ENCODE results near the gene ATRNL1. TPM values are rescaled to one million over a fixed set of nuclear protein-coding genes. Genes with fewer than 3 reads are reported as not detected.

Gene ATRNL1
- total RNA-seq, 1 donor from 2014 or later, result 7.8 TPM

DNA sequence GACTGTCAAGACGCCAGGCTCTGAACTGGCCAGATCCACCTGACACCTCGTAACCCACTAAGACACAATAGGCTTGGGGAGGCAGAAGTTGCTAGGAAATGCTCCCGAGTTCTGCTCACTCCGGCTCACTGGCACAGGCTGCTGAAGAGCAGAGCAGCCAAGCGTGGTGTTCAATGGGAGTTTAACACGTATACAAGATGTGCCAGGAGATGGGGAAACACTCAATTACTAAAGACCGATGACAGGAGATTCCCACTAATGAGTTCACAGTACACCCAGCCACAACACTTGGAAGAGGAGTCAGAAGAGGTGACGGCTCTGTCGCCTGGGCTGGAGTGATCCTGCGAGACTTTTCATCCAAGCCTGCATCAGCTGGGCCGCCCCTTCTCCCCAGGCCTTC lies 876.4 kb downstream of the ATRNL1 start:
- H3K36me3 ChIP-seq (ENCODE audit: control insufficient read depth in 3 of 3, insufficient read depth in 3 of 3, low read length in 3 of 3), result no peaks in the 10 kb centered on the region
- H3K4me3 ChIP-seq (ENCODE audit: low read length in 3 of 3), result no peak overlapping the region
- no peaks in the 10 kb centered on the region for H3K9me3 ChIP-seq (ENCODE audit: control insufficient read depth in 3 of 3, low read length in 3 of 3)
- peaks cover 0 to 4% (median 2%) of the 10 kb centered on the region in 3 donors for H3K27me3 ChIP-seq (ENCODE audit: control insufficient read depth in 3 of 3, insufficient read depth in 3 of 3, low read length in 3 of 3)
- H3K9ac ChIP-seq (ENCODE audit: low read depth in 1 of 3, low read length in 3 of 3), result no peak overlapping the region
- H3K27ac ChIP-seq (ENCODE audit: low read depth, low read length), result no peak overlapping the region
- H3K4me1 ChIP-seq (ENCODE audit: control insufficient read depth in 3 of 3, insufficient read depth in 3 of 3, low read length in 3 of 3), result no peaks in the 10 kb centered on the region

DNA sequence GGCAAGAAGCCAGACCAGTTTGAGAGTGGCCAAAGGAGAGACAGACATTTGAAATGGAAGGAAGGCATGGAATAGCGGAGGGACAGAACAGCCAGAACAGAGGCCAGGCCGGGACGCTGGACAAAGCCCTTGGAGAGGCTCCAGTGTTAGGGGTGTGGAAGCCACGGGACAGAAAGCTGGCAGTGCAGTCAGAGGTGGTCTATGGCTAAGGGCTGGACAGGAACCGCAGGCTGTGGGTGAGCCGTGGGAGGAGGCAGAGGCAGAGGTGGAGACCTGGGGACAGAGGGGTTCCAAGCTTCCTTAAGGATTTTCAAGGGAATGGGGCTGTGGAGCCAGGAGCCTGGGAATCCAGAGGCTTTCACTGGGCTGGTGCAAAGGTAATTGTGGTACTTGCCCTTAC lies 878.8 kb downstream of the ATRNL1 start:
- no peaks in the 10 kb centered on the region for H3K36me3 ChIP-seq (ENCODE audit: control insufficient read depth in 3 of 3, insufficient read depth in 3 of 3, low read length in 3 of 3)
- no peak overlapping the region for H3K4me3 ChIP-seq (ENCODE audit: low read length in 3 of 3)
- no peaks in the 10 kb centered on the region for H3K9me3 ChIP-seq (ENCODE audit: control insufficient read depth in 3 of 3, low read length in 3 of 3)
- no peaks in the 10 kb centered on the region for H3K4me1 ChIP-seq (ENCODE audit: control insufficient read depth in 3 of 3, insufficient read depth in 3 of 3, low read length in 3 of 3)
- H3K27me3 ChIP-seq (ENCODE audit: control insufficient read depth in 3 of 3, insufficient read depth in 3 of 3, low read length in 3 of 3), result peaks cover 0 to 4% (median 0%) of the 10 kb centered on the region in 3 donors
- H3K9ac ChIP-seq (ENCODE audit: low read depth in 1 of 3, low read length in 3 of 3), result no peak overlapping the region
- no peak overlapping the region for H3K27ac ChIP-seq (ENCODE audit: low read depth, low read length)

DNA sequence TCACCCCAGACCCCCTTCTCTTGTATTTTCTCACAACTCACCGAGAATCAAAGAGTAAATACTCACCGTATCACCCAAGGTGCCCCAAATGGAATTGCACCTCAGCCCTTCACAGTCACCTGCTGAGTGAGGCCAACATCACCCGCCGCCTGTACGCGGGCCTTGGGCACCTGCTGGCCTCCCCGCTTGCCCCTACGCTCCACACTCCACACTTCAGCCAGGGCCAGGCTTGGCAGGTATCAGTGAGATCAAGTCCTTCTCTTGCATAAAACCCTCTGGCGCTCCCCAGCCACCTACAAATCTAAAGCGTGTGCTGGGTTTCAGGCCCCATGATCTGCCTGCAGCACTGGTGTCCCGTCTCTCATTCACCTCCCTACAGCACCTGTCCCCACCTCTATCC lies 879.3 kb downstream of the ATRNL1 start:
- Histone ChIP-seq H3K9me3 (ENCODE audit: control insufficient read depth in 3 of 3, low read length in 3 of 3) (no peaks in the 10 kb centered on the region), H3K27me3 (ENCODE audit: control insufficient read depth in 3 of 3, insufficient read depth in 3 of 3, low read length in 3 of 3) (peaks cover 0 to 4% (median 0%) of the 10 kb centered on the region in 3 donors), H3K27ac (ENCODE audit: low read depth, low read length) (no peak overlapping the region), H3K4me1 (ENCODE audit: control insufficient read depth in 3 of 3, insufficient read depth in 3 of 3, low read length in 3 of 3) (no peaks in the 10 kb centered on the region), H3K9ac (ENCODE audit: low read depth in 1 of 3, low read length in 3 of 3) (no peak overlapping the region), H3K4me3 (ENCODE audit: low read length in 3 of 3) (no peak overlapping the region), H3K36me3 (ENCODE audit: control insufficient read depth in 3 of 3, insufficient read depth in 3 of 3, low read length in 3 of 3) (no peaks in the 10 kb centered on the region)

DNA sequence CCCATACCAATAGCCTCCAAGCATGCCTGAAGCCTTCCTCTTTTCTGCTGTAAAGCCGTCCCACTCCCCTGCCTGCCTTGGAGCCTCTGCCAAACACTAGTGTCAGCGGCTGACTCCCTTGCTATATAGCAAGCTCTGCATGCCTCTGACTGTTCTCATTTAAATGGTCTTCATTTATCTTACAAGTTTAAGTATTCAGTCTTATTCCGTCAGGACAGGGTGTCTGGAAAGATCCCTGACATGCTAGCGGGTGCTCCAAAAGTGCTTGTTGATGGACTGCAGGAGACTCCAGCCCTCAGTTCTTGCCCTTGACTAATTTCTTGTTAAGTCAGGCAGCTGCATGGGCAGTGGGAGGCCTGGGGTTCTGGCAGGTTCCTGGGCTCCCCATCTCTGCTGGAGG lies 881.2 kb downstream of the ATRNL1 start:
- peaks cover 0 to 4% (median 0%) of the 10 kb centered on the region in 3 donors for H3K27me3 ChIP-seq (ENCODE audit: control insufficient read depth in 3 of 3, insufficient read depth in 3 of 3, low read length in 3 of 3)
- no peak overlapping the region for H3K27ac ChIP-seq (ENCODE audit: low read depth, low read length)
- no peaks in the 10 kb centered on the region for H3K36me3 ChIP-seq (ENCODE audit: control insufficient read depth in 3 of 3, insufficient read depth in 3 of 3, low read length in 3 of 3)
- H3K9me3 ChIP-seq (ENCODE audit: control insufficient read depth in 3 of 3, low read length in 3 of 3), result no peaks in the 10 kb centered on the region
- H3K4me1 ChIP-seq (ENCODE audit: control insufficient read depth in 3 of 3, insufficient read depth in 3 of 3, low read length in 3 of 3), result no peaks in the 10 kb centered on the region
- no peak overlapping the region for H3K4me3 ChIP-seq (ENCODE audit: low read length in 3 of 3)
- H3K9ac ChIP-seq (ENCODE audit: low read depth in 1 of 3, low read length in 3 of 3), result no peak overlapping the region

DNA sequence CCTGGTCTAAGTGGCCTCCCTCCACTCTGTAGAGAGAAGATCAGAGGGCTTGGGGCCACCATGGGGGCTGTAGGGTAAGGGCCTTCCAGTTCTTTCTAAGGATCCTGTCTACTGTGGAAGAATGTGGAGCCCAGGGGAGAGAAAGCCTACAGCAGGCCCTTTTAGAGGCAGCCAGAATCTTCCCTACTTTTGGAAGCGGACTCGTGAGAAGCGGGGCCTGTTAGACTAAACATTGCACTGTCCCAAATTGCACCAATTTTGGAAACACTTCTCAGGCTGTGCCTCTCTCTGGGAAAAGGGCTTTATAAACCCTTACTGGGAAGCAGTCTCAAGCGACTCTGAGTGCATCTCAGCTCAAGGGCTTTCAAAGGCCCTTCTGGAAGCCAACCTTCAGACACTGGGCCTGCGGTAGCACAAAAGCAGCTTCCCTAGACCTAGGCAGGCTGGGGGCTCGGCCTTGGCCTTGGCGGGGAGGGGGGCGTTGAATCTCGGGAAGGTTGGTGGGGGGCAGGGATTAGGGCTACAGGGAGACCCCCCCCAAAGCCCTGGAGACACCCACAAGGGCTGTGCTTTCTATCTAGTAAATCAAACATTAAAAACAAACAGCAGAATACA lies 881.8 kb downstream of the ATRNL1 start:
- Histone ChIP-seq H3K27me3 (ENCODE audit: control insufficient read depth in 3 of 3, insufficient read depth in 3 of 3, low read length in 3 of 3) (peaks cover 0 to 4% (median 4%) of the 10 kb centered on the region in 3 donors), H3K4me1 (ENCODE audit: control insufficient read depth in 3 of 3, insufficient read depth in 3 of 3, low read length in 3 of 3) (no peaks in the 10 kb centered on the region), H3K36me3 (ENCODE audit: control insufficient read depth in 3 of 3, insufficient read depth in 3 of 3, low read length in 3 of 3) (no peaks in the 10 kb centered on the region), H3K27ac (ENCODE audit: low read depth, low read length) (no peak overlapping the region), H3K4me3 (ENCODE audit: low read length in 3 of 3) (no peak overlapping the region), H3K9me3 (ENCODE audit: control insufficient read depth in 3 of 3, low read length in 3 of 3) (no peaks in the 10 kb centered on the region), H3K9ac (ENCODE audit: low read depth in 1 of 3, low read length in 3 of 3) (no peak overlapping the region)

DNA sequence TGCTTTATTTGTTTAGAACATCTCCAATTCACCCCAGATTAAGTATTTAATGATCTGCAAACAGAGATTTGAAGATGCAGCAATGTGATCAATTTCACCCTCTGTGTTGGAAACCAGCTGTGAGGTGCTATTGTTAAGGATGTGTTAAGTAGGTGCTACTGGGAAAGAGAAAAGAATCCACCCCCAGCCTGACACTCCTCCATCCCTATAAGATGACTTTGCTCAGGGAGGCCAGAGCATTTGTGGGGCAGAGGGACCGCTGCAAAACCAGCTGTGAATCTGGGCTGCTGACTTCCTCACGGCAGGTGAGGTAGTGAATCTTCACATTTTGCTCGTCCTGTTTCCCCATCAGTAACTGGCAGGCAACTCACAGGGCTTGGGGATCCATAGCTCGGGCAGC lies 882.3 kb downstream of the ATRNL1 start:
- no peaks in the 10 kb centered on the region for H3K4me1 ChIP-seq (ENCODE audit: control insufficient read depth in 3 of 3, insufficient read depth in 3 of 3, low read length in 3 of 3)
- H3K4me3 ChIP-seq (ENCODE audit: low read length in 3 of 3), result no peak overlapping the region
- no peaks in the 10 kb centered on the region for H3K36me3 ChIP-seq (ENCODE audit: control insufficient read depth in 3 of 3, insufficient read depth in 3 of 3, low read length in 3 of 3)
- H3K27ac ChIP-seq (ENCODE audit: low read depth, low read length), result no peak overlapping the region
- H3K9ac ChIP-seq (ENCODE audit: low read depth in 1 of 3, low read length in 3 of 3), result no peak overlapping the region
- peaks cover 0 to 4% (median 4%) of the 10 kb centered on the region in 3 donors for H3K27me3 ChIP-seq (ENCODE audit: control insufficient read depth in 3 of 3, insufficient read depth in 3 of 3, low read length in 3 of 3)
- no peaks in the 10 kb centered on the region for H3K9me3 ChIP-seq (ENCODE audit: control insufficient read depth in 3 of 3, low read length in 3 of 3)

DNA sequence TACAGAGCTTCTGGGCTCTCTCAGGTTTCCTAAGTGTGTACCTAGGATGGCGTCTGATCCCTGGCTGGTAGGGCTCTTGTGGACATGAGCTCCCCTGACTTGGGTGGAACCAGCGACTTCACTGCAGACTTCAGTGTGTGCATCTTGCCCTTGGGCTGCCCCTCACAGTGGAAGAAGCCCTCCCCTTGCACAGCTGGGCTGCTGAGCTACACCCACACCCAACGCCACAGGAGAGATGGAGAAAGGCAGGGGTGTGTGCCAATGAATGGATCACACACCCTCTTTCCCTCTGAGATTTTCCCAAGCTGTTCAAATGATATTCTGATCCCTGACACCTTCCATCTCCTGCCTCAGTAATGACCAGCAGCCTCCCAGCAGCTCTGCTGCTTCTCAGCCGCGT lies 883.2 kb downstream of the ATRNL1 start:
- H3K27me3 ChIP-seq (ENCODE audit: control insufficient read depth in 3 of 3, insufficient read depth in 3 of 3, low read length in 3 of 3), result peaks cover 0 to 4% (median 0%) of the 10 kb centered on the region in 3 donors
- no peaks in the 10 kb centered on the region for H3K9me3 ChIP-seq (ENCODE audit: control insufficient read depth in 3 of 3, low read length in 3 of 3)
- no peak overlapping the region for H3K4me3 ChIP-seq (ENCODE audit: low read length in 3 of 3)
- no peak overlapping the region for H3K9ac ChIP-seq (ENCODE audit: low read depth in 1 of 3, low read length in 3 of 3)
- no peaks in the 10 kb centered on the region for H3K36me3 ChIP-seq (ENCODE audit: control insufficient read depth in 3 of 3, insufficient read depth in 3 of 3, low read length in 3 of 3)
- no peaks in the 10 kb centered on the region for H3K4me1 ChIP-seq (ENCODE audit: control insufficient read depth in 3 of 3, insufficient read depth in 3 of 3, low read length in 3 of 3)
- H3K27ac ChIP-seq (ENCODE audit: low read depth, low read length), result no peak overlapping the region

DNA sequence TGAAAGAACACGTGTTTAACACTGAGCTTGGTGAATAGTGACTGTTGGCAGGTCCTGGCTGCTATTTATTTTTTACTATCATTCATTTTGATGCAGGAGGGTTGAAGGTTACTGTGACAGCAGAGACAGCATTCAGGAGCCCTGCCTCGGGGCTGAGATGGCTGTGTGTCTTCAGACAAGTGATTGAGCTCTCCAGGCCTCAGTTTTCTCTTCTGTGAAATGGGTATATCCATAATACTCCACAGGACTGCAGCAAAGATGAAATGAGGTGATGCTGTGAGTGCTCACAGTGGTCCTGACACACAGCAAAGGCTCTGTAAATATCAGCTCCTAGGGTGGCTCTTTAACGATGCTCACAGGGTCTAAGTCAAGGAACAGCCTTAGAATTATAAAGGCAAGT lies 884.7 kb downstream of the ATRNL1 start:
- H3K9me3 ChIP-seq (ENCODE audit: control insufficient read depth in 3 of 3, low read length in 3 of 3), result no peaks in the 10 kb centered on the region
- H3K9ac ChIP-seq (ENCODE audit: low read depth in 1 of 3, low read length in 3 of 3), result no peak overlapping the region
- no peak overlapping the region for H3K27ac ChIP-seq (ENCODE audit: low read depth, low read length)

DNA sequence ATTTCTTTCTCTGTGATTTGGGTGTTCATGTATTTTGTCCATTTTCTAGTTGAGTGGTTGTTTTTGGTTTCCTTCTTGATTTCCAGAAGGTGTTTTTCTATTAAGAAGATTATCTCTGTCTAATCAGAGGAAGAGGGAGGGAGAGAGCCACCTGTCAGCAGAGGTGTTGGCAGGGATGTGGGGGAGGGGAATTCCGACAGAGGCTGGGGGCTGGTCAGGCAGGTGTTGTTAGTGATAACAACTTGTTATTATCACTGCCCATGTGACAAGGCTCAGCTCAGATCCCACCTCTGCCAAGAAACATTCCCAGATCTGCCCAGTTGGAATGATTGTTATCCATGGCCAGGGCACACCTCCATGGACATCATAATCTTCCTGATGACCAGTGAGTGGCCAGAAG lies 886.4 kb downstream of the ATRNL1 start:
- Histone ChIP-seq H3K4me3 (ENCODE audit: low read length in 3 of 3) (no peak overlapping the region), H3K27me3 (ENCODE audit: control insufficient read depth in 3 of 3, insufficient read depth in 3 of 3, low read length in 3 of 3) (peaks cover 0 to 4% (median 0%) of the 10 kb centered on the region in 3 donors), H3K4me1 (ENCODE audit: control insufficient read depth in 3 of 3, insufficient read depth in 3 of 3, low read length in 3 of 3) (no peaks in the 10 kb centered on the region), H3K27ac (ENCODE audit: low read depth, low read length) (no peak overlapping the region), H3K36me3 (ENCODE audit: control insufficient read depth in 3 of 3, insufficient read depth in 3 of 3, low read length in 3 of 3) (no peaks in the 10 kb centered on the region), H3K9me3 (ENCODE audit: control insufficient read depth in 3 of 3, low read length in 3 of 3) (no peaks in the 10 kb centered on the region), H3K9ac (ENCODE audit: low read depth in 1 of 3, low read length in 3 of 3) (no peak overlapping the region)

More for the DNA sequence above, 884.7 kb downstream of the ATRNL1 start:
- Histone ChIP-seq H3K27me3 (ENCODE audit: control insufficient read depth in 3 of 3, insufficient read depth in 3 of 3, low read length in 3 of 3) (peaks cover 0 to 4% (median 0%) of the 10 kb centered on the region in 3 donors), H3K4me1 (ENCODE audit: control insufficient read depth in 3 of 3, insufficient read depth in 3 of 3, low read length in 3 of 3) (no peaks in the 10 kb centered on the region), H3K4me3 (ENCODE audit: low read length in 3 of 3) (no peak overlapping the region), H3K36me3 (ENCODE audit: control insufficient read depth in 3 of 3, insufficient read depth in 3 of 3, low read length in 3 of 3) (no peaks in the 10 kb centered on the region)

DNA sequence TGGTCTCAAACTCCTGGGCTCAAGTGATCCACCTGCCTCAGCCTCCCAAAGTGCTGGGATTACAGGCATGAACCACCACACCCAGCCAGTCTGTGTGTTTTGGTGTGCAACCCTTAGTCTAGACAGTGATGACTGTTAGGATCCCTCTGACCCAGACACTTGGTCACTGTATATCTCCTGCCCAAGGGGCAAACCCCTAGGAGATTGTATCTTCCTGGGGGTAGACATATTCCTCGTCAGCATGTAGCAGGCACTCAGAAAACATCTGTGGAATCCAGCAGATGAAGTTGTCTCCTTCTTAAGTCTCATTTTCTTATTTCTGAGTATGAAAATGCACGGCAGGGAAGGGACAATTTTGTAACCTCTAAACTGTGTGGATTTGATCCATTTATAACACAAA lies 887.3 kb downstream of the ATRNL1 start:
- no peaks in the 10 kb centered on the region for H3K9me3 ChIP-seq (ENCODE audit: control insufficient read depth in 3 of 3, low read length in 3 of 3)
- H3K4me3 ChIP-seq (ENCODE audit: low read length in 3 of 3), result no peak overlapping the region

More for the DNA sequence above, 887.3 kb downstream of the ATRNL1 start:
- Histone ChIP-seq H3K27me3 (ENCODE audit: control insufficient read depth in 3 of 3, insufficient read depth in 3 of 3, low read length in 3 of 3) (peaks cover 0 to 4% (median 0%) of the 10 kb centered on the region in 3 donors), H3K9ac (ENCODE audit: low read depth in 1 of 3, low read length in 3 of 3) (no peak overlapping the region), H3K27ac (ENCODE audit: low read depth, low read length) (no peak overlapping the region), H3K36me3 (ENCODE audit: control insufficient read depth in 3 of 3, insufficient read depth in 3 of 3, low read length in 3 of 3) (no peaks in the 10 kb centered on the region), H3K4me1 (ENCODE audit: control insufficient read depth in 3 of 3, insufficient read depth in 3 of 3, low read length in 3 of 3) (no peaks in the 10 kb centered on the region)

All from skeletal muscle tissue (tissue), 4 donors.